GM12872 (cell line): Measurements from ENCODE around the gene TMEM25.

Source experiments
- TF ChIP-seq, protein P1 (sequence below): IDR thresholded peaks from 3 replicates; pipeline ENCODE4 v1.5.1; 2011; ENCODE audit warnings: low read depth, mild to moderate bottlenecking, low read length, moderate library complexity; ENCODE audit not compliant: insufficient read depth

TMEM25 gene

DNA sequence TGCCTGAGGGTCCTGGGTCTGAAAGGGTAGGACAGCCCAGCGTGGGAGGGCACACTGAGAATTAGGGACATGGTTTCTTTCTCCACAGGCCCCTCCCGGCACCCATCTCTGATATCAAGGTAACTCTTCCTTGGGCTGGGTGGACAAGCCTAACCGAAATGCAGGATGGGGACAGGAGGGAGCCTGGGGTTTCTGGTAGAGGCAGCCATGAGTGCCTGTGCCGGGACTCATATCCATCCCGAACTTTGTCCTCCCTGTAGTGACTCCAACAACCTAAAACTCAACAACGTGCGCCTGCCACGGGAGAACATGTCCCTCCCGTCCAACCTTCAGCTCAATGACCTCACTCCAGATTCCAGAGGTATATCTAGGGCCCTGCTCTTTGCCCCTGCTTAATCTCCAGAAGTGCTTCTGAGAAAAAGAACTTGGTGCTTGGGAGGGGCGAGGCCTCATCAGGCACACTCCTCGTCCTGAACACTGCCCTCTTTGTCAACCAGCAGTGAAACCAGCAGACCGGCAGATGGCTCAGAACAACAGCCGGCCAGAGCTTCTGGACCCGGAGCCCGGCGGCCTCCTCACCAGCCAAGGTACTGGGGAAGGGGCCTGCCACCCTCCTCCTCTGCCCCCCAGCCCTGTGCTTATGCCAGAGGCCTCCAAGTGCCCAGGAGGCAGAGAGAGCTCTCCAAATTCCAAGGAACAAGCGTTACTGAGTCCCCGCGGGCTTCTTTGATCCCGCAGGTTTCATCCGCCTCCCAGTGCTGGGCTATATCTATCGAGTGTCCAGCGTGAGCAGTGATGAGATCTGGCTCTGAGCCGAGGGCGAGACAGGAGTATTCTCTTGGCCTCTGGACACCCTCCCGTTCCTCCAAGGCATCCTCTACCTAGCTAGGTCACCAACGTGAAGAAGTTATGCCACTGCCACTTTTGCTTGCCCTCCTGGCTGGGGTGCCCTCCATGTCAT, 3.1 kb downstream of the TMEM25 start:
- TF ChIP-seq, protein P1, sequence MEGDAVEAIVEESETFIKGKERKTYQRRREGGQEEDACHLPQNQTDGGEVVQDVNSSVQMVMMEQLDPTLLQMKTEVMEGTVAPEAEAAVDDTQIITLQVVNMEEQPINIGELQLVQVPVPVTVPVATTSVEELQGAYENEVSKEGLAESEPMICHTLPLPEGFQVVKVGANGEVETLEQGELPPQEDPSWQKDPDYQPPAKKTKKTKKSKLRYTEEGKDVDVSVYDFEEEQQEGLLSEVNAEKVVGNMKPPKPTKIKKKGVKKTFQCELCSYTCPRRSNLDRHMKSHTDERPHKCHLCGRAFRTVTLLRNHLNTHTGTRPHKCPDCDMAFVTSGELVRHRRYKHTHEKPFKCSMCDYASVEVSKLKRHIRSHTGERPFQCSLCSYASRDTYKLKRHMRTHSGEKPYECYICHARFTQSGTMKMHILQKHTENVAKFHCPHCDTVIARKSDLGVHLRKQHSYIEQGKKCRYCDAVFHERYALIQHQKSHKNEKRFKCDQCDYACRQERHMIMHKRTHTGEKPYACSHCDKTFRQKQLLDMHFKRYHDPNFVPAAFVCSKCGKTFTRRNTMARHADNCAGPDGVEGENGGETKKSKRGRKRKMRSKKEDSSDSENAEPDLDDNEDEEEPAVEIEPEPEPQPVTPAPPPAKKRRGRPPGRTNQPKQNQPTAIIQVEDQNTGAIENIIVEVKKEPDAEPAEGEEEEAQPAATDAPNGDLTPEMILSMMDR, result no peak

DNA sequence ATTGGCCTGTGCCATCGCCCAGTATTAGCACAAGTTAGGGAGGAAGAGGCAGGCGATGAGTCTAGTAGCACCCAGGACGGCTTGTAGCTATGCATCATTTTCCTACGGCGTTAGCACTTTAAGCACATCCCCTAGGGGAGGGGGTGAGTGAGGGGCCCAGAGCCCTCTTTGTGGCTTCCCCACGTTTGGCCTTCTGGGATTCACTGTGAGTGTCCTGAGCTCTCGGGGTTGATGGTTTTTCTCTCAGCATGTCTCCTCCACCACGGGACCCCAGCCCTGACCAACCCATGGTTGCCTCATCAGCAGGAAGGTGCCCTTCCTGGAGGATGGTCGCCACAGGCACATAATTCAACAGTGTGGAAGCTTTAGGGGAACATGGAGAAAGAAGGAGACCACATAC, 4.3 kb downstream of the TMEM25 start:
- TF ChIP-seq, protein P1, result no peak

DNA sequence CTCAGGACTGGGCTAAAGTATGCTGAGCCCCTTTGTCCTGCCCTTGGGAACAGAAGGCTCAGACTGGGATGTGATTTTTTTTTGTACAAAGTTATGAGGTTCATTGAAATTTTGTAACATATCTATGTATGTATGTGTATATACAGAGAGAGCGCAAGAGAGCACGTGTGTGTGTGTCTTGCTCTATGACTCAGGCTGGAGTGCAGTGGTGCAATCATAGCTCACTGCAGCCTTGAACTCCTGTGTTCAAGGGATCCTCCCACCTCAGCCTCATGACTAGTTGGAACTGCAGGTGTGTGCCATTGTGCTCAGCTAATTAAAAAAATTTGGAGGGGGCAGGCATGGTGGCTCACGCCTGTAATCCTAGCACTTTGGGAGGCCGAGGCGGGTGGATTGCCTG, 5.7 kb downstream of the TMEM25 start:
- TF ChIP-seq, protein P1, result no peak

DNA sequence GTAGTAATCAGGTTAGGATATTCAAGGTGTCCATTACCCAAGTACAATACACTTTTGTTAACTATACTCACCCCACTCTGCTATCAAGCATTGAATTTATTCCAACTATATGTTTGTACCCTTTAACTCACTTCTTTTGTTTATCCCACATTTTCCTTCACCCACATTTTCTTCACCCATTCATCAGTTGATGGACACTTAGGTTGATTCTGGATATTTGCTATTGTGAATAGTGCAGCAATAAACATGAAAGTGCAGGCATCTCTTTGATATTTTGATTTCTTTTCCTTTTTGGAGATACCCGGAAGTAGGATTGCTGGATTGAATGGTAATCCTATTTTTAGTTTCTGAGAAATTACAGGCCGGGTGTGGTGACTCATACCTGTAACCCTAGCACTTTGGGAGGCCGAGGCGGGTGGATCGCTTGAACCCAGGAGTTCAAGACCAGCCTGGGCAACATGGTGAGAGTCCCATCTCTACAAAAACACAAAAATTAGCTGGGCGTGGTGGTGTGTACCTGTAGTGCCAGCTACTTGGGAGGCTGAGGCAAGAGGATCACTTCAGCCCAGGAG, 6.5 kb downstream of the TMEM25 start:
- TF ChIP-seq, protein P1, result no peak

DNA sequence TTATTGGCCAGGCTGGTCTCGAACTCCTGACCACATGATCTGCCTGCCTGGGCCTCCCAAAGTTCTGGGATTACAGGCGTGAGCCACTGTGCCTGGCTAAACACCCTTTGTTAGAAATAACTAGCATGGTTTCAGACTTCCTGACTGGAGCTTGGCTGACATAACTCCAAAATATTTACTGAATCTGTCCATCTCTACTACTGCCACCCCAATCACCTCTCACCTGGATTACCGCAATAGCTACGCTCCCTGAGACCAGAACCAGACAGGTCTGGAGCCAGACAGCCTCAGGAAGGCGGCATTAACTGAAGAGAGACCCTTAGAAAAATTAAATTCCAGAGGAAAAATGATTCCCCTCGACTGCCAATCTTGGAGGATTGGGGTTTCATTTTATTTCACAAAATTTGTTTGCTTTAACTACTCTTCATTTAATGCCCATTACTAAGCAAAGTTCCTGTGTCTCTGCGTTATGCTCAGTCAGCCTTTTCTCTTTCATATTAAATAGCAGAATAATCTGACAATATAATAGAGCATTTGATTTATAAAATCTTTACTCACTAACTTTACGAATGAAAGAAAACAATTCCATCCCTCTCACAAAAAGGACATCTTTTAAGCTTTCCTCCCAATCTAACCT, 13.1 kb downstream of the TMEM25 start:
- TF ChIP-seq, protein P1, result no peak

DNA sequence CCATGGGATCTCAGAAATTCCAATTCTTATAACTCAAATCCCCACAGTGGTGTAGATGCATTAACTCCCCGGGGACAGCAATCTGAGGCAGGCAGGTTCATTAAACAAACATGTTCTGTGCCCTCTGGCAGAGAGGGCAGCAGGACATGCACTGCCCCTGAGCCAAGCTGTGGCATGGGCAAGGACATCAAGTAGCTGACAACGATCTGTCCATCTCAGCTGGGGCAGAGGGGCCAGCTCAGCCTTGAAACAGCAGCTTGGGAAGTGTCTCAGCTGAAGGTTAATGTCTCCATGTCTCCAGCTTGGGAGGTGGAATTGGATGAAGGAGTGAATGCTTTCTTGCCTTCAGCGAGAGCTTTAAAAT, 13.6 kb downstream of the TMEM25 start:
- TF ChIP-seq, protein P1, result no peak

DNA sequence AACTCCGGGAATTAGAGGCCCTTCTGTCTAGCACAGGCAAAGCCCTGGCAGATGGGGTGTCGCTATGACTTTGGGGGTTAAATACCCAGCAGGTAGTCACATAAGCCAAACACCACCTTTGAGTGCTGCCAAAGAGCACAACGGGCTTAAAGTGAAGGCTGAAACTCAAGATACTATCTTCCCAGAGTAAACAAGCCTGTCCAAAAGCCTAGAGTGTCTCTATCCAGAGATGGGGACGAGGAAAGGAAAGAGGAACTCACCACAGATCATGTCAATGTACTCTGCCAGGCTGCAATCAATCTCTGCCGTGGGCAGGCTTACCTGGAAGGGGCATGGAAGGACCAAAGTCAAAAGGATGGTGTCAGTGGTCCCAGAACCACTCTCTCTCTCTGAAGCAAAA, 14.5 kb downstream of the TMEM25 start:
- TF ChIP-seq, protein P1, result no peak
